GM12891 (cell line): ENCODE measurements around the gene STPG2.

ENCODE experiments used
- DNase-seq: peaks from one replicate; pipeline ENCODE4 v3.0.0; 2011; ENCODE audit warnings: low spot score; ENCODE audit not compliant: insufficient read length
- FAIRE-seq: peaks from 2 replicates; lab custom pipeline; 2011; peaks lifted over from hg19 to GRCh38; lab: Jason Lieb, UNC
- PAX5 ChIP-seq: IDR thresholded peaks from 2 replicates; pipeline ENCODE4 v1.6.1; 2011; ENCODE audit warnings: low read length, moderate library complexity, mild to moderate bottlenecking; ENCODE audit not compliant: insufficient read depth, severe bottlenecking
- POLR2A ChIP-seq: IDR thresholded peaks from 2 replicates; pipeline ENCODE4 v1.6.1; 2011; ENCODE audit warnings: low read depth, low read length, control low read depth
- POLR2AphosphoS5 ChIP-seq: IDR thresholded peaks from 2 replicates; pipeline ENCODE4 v1.6.1; 2011; ENCODE audit warnings: low read depth, low read length, control low read depth
- POU2F2 ChIP-seq: IDR thresholded peaks from 2 replicates; pipeline ENCODE4 v1.6.1; 2011; ENCODE audit warnings: low read depth, mild to moderate bottlenecking, control low read depth, low read length, moderate library complexity
- SPI1 ChIP-seq: IDR thresholded peaks from 2 replicates; pipeline ENCODE4 v1.6.1; 2011; ENCODE audit warnings: low read depth, low read length, control low read depth
- TAF1 ChIP-seq: IDR thresholded peaks from 2 replicates; pipeline ENCODE4 v1.6.1; 2011; ENCODE audit warnings: low read depth, low read length, control low read depth

Gene STPG2

DNA sequence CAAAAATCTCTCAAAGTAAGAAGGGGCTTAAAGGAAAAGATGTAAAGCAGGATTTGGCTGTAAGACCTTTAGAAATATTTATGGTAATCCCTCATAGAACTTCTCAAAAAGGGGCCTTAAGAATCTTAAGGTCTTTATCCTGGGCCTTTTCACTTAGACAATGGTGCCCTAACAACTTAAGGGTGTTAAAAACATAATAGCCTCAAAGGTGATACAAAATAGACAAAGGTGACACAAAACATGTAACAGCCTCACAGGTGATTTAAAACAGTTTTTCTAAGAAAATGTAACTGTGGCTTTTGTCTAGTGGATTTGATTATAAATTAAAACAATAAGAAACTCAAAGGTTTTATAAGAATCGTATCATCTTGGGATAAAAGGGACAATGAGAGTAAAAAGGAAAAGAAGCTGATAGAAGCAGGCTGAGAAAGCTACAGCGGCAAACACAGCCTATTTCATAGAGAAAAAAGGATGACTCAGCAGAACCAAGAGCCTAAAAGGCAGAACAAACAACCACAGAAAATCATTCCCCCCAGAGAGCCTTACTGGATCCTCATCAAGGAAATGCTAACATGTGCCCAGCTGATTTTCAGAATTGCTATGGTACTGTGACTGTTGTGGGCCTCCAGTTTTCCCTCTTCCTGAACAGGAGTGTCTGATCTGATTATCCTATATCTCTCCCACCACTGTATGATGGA lies 164.3 kb downstream of the STPG2 start:
- DNase-seq, result no peak
- FAIRE-seq, result no peak
- TF ChIP-seq POLR2A (no peak), SPI1 (no peak), TAF1 (no peak), POLR2AphosphoS5 (no peak), POU2F2 (no peak), PAX5 (no peak)

DNA sequence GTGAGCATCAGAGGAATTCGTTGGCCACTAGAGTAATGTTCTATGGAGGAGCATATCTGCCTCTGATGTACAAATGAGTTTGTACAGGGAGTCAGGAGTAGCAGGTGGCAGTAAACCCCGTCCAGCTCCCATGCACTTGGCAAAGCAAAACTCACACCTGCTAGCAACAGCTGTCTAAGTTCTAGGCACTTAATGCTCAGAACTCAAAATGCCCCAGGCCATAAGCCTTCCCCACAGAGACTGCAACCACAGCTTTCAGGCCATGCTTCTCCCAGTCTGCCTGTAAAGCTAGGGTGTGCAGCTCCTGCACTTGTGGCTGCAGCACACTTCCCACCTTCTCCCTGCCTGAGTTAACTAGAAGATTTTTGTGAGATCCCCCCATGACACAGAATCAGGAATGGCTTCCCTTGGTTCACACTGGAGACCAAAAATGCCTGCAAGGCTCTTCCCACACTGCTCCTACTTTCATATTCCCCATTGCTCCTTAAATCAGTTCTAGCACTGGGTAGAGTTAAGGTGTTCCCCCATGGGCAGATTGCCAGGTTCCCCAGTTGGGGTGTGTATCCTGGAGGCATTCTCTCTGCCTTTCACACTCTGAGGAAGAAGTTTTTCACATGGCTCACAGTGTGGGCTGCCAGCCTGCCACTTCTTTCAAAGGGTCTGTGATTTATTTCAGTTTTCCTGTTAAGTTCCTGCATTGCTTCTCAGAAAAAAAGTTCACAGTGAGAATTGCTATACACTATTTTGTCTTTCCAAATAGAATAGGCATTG lies 189.9 kb downstream of the STPG2 start:
- TF ChIP-seq POLR2A (no peak), TAF1 (no peak), PAX5 (no peak), SPI1 (no peak), POU2F2 (no peak), POLR2AphosphoS5 (no peak)
- FAIRE-seq (no peak), DNase-seq (no peak)

- DNase-seq, result no peak
- TF ChIP-seq PAX5 (no peak), TAF1 (no peak), POLR2A (no peak), POLR2AphosphoS5 (no peak), SPI1 (no peak), POU2F2 (no peak)
- FAIRE-seq, result no peak
Observed at GRCh38 chr4:97952763-97953162, 190.5 kb downstream of the STPG2 start.

DNA sequence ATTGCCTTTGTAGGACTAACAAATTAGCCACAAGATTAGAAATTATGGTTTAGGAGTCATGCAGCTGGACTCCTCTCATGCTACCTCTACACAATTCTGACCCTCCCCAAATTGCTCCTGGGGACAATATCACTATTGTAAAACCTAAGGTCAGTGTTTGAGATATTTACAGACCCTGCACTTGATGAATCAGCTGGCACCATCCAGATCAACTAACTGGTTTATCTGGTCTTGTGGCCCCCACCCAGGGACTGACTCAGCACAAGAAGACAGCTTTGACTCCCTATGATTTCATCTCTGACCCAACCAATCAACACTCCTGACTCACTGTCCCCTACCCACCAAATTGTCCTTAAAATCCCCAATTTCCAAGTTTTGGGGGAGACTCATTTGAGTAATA lies 192.4 kb downstream of the STPG2 start:
- no peak for DNase-seq
- TF ChIP-seq TAF1, result no peak
- TF ChIP-seq POLR2AphosphoS5, result no peak
- TF ChIP-seq SPI1, result no peak
- TF ChIP-seq POLR2A, result no peak
- TF ChIP-seq POU2F2, result no peak
- TF ChIP-seq PAX5, result no peak
- no peak for FAIRE-seq

DNA sequence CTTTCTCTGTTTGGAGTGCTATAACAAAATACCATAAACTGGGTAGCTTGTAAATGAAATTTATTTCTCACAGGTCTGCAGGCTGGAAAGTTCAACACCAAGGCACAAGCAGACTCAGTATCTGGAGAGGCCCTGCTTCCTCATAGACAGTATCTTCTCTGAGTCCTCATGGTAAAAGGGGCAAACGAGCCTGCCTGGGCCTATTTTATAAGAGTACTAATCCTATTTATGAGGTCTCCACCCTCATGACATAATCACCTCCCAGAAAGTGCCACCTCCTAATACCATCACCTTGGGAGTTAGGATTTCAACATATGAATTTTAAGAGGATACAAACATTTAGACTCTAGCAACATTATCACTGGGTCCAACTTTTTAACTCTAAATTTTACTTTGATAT lies 200.3 kb downstream of the STPG2 start:
- FAIRE-seq (no peak), DNase-seq (no peak)

DNA sequence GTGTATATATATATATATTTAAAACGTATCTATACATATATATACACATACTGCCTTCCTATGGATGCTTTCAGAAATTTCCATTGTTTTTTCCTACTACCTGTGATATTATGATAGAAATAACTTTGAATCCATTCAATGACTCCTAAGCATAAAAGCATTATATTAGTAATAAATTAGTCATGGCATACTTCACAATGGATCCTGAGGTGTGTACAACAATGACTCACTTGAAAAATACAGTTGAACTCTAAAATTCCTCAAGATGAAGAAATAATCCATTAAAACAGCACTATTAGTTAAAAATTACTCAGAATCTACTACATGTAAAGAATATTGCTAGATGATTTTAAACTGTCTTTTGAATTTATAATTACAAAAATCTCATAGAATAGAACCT lies 201.1 kb downstream of the STPG2 start:
- FAIRE-seq (no peak), DNase-seq (no peak)
- TF ChIP-seq POLR2AphosphoS5 (no peak), TAF1 (no peak), POU2F2 (no peak), PAX5 (no peak), SPI1 (no peak)

More for the DNA sequence above, 200.3 kb downstream of the STPG2 start:
- no peak for TF ChIP-seq POLR2AphosphoS5
- TF ChIP-seq POU2F2, result no peak
- TF ChIP-seq TAF1, result no peak
- TF ChIP-seq POLR2A, result no peak
- no peak for TF ChIP-seq PAX5
- no peak for TF ChIP-seq SPI1

- DNase-seq (no peak), FAIRE-seq (no peak)
- no peak for TF ChIP-seq POLR2A
- TF ChIP-seq POLR2AphosphoS5, result no peak
- TF ChIP-seq SPI1, result no peak
- TF ChIP-seq POU2F2, result no peak
Observed at GRCh38 chr4:97938141-97938540, 205.1 kb downstream of the STPG2 start.

- no peak for DNase-seq
- no peak for FAIRE-seq
- no peak for TF ChIP-seq PAX5
- no peak for TF ChIP-seq POU2F2
Observed at GRCh38 chr4:97924341-97924958, 218.8 kb downstream of the STPG2 start.

DNA sequence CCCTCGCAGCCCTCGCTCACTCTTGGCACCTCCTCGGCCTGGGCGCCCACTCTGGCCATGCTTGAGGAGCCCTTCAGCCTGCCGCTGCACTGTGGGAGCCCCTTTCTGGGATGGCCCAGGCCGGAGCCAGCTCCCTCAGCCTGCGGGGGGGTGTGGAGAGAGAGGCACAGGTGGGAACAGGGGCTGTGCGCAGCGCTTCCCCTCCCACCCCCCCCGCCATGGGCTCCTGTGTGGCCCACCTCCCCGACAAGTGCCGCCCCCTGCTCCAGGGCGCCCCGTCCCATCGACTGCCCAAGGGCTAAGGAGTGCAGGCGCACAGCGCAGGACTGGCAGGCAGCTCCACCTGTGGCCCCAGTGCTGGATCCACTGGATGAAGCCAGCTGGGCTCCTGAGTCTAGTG lies 220.2 kb downstream of the STPG2 start:
- TF ChIP-seq POLR2A (no peak), POLR2AphosphoS5 (no peak), PAX5 (no peak), TAF1 (no peak), SPI1 (no peak), POU2F2 (no peak)
- DNase-seq, result no peak
- no peak for FAIRE-seq
